HUDEP-2 (cell line): ENCODE results near the gene LANCL2.
A peak's percentile ranks its signal among the peaks of the same experiment; 100 is the strongest.

Source experiments
- DNase-seq, 76 experiments: peaks; one replicate each; lab custom pipeline; 2025; ENCODE audit not compliant: unreplicated experiment in 76 of 76; lab: John Stamatoyannopoulos, UW

LANCL2 gene

DNA sequence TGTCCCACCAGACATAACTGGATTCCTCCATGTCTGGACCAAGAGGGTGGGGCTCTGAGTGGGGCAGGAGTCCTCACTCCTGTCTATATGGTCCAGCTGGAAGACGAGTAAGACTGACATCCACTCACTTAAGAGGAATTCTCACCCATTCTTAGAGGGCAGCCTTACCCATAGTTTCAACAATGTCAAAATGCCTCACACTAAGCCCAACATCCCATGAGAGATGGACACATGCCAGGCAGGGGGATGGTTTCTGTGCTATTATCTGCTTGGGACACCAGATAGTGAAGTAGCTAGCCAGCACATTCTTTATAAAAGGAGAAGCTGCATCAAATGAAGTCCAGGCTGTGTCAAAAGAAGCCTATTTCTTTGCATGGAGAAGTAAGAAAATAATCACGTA, 4.7 kb upstream of the LANCL2 start:
- DNase-seq = peak in 55 of 76 experiments; percentile 6 to 64 (median 30)

DNA sequence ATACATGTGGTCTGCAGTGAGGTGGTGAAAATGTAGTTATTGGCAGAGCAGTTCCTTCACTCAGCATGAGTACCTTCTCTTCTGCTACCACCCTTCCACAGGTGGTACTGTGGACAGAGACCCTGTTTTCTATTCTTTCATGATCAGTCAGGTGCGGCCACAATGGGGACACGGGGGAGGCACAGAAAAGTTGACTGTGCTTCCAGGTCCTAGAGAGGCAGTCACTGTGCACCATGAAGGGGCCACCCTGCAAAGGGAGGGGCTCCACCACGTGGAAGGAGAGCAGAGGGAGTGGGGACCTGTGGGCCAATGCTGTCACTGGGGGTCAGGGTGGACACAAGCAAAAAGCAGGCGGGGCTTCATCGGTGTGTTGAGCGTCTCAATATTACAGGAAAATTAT, 3.6 kb upstream of the LANCL2 start:
- no peak for DNase-seq

DNA sequence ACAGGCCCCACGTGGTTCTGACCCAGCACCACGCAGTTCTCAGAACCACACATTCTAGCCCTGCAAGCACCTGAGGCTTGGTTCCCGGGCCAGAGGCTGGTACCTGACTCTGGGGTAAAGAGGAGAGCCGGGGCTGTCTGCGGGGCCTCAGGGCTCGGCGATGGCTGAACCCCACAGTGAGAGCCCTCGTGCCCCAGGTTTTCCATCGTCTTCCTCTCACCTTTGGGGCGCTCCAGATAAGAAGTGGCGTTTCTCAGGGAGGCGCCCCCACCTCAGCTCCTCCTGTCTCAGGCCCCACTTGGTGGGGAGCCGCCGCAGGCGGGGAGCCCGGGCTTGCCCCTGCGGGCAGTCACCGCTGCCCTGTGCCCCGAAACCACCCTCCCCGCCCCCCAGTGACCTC, 2.2 kb upstream of the LANCL2 start:
- DNase-seq = no peak

DNA sequence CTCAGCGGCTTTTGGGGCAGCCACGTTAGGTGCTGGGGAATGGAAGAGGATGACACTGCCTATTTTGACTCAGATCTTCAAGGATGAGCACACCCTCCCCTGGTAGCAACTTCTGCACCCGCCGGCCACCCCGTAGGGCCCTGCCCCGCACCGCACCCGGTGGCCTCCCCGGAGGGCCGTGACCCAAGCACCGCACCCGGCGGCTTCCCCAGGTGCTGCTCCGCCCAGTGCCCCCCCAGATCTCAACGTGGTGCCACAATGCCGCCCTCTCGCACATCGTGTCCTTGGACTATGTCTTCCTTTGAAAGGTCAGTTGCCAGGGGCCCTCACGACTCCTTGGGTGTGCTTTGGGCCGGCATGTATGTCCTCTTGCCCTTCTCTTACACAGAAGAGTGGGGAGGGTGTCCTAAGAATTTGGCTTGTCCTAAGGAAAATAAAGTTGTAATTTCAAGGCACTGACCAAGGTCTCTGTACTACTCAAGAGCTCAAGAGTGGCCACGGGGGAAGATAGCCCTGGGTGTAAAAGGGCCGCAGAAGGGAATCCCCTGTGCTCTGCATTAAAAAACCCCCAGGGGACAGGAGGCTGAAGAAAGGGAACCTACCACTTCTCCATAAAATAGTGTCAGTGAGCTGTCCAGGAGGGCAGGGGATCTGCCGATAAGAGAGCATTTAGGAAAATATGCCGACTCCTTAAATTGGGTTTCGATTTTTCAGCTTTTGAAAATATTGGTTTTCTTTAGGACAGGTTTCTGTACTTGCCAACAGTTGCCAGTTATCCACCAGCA, 1.6 kb upstream of the LANCL2 start:
- no peak for DNase-seq

DNA sequence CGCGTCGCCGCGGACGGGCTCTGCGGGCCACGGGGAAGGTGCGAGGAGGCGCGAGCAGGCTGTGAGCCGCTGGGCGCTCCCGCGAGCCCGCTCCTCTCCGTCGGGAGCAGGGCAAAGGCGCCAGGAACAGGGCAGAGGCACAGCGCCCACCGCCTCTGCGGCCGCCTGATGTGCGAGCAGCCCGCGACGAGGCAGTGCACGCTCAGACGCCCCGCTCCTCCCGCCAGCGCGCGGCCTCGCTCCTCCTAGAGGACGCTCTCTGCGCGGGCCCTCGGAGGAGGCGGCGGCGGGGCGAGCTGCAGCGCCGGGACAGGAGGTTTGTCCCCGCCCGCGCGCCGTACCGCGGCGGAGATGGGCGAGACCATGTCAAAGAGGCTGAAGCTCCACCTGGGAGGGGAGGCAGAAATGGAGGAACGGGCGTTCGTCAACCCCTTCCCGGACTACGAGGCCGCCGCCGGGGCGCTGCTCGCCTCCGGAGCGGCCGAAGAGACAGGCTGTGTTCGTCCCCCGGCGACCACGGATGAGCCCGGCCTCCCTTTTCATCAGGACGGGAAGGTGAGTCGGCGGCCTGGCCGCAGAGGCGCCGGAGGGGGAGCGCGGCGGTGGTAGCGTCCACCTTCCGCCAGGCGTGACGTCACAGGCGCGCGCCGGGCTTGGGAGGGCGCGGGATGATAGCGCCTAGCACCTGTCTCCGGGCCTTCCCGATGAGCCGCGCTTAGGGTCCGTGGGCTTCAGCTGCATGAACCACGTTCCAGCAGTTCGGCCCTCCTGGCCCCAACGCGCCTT, 731 bp downstream of the LANCL2 start:
- peak; percentile 16 to 93 (median 86) for DNase-seq

DNA sequence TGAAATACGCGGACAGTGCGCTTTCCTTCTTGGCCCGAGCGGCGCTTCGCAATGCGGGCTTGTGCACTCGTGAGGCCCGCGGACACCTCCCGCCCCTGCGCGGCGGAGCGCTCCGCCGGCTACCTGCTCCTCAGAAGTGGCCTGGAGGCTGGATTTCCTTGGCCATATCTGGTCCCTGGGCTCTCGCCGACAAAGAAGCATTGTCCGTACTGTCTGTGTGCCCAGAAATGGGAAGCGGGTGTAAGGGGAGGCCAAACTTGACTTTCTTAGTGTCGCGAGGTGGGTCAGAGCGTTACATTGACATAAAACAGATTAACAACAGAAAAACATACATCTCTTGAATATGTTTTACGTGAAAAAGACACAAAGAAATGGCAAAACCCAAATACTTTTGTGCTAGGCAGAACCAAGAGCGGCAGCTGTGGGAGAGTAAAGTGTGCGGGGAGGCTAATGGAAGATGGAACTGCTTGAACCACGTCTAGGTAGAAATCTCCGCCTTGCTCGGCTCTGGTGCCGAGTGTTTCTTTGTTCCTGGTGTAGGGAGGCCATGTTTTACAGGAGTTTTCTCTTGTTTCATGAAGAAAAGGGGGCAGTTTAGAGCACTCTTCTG, 1.4 kb downstream of the LANCL2 start:
- peak in 28 of 76 experiments; percentile 4 to 87 (median 18) for DNase-seq

DNA sequence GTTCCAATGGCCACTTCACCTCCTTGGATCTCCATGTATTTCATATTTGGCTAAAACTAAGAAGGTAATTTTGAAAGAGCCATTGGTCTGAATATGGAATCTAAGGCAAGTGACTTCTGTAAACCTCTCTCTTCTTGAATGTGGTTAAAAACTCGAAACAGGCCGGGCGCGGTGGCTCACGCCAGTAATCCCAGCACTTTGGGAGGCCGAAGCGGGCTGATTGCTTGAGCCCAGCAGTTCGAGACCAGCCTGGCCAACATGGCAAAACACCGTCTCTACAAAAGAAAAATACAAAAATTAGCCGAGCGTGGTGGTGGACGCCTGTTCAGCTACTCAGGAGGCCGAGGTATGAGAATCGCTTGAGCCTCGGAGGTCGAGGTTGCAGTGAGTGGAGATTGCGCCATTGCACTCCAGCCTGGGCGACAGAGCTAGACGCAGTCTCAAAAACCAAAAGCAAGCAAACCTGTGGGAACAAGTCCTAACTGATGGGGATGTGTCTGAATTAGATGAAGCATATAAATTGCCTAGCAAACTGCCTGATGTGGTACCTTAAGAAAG, 2.2 kb downstream of the LANCL2 start:
- DNase-seq = peak in 1 of 76 experiments; percentile 9

DNA sequence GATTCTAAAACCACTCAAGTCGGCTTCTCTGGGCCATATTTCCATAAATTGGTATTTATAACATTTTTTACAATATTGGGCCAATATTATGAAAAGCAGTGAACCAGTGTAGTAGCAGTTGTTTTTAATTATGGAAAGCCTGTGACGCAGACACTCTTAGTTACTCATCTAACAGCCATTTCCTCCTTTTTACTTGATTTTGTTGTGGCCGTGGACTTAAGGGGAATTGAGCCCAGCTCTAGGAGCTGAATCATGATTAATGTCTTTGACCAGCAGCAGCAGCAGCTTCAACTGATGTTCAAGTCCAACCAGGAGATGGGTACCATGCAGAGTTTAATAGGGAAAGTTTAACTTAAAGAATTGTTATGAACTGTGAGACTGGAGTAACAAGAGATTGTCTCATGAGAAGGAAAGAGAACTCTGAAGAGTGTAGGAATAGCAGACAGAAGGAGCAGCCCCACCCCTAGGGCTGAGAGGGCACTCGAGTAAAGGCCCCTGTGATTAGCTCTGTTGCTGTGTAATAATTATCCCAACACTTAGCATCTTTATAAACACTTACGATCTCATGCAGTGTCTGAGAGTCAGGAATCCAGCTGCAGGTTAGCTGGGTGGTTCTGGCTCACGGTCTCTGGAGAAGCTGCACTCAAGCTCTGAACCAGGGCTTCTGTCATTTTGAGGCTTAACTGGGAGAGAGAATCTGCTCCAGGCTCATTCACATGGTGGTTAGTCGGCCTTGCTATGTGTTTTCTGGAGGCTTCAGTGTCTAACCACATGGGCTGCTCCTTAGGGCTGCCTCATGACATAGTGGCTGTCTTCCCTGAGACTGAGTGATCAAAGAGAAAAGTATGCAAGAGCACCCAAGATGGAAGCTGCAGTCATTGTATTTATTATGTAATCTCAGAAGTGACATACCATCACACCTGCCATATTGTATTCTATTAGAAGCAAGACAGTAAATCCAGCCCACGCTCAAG, 4.6 kb downstream of the LANCL2 start:
- DNase-seq = no peak

DNA sequence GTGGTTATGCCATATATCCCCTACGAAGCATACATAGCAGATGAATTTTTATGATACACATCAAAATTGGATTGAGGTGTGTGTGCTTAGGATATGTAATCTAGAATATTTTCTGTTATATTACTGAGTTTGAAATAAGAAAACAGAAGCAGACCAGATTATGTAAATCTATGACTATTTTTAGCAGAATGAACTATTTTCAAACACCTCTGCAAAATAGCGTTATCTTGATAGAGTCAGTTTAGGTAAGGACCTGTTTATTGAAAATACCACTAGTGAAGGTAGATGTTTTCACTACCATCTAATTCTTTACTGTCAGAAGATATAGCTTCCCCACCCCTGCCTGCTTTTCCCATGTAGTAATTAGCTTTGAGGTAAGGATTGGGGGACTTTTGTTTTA, 9.1 kb downstream of the LANCL2 start:
- DNase-seq = no peak

DNA sequence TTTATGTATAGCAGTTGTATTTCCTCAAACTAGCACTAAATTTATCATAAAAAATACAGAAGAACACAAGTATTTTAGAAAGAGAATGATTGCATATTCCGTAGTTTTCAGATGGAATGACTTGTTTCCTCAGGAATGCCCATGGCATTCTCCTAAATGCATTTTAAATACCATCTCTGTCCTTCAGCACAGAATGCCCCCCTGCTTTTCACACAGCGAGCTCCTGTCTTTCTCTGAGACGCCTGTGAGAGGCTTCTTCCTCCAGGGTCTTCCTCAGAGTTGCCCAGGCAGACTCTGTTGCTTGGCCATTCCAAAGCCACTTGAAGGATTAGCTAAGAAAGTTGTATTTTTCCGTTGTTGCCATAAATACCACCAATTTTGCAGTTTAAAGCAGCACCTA, 10.1 kb downstream of the LANCL2 start:
- DNase-seq = no peak

DNA sequence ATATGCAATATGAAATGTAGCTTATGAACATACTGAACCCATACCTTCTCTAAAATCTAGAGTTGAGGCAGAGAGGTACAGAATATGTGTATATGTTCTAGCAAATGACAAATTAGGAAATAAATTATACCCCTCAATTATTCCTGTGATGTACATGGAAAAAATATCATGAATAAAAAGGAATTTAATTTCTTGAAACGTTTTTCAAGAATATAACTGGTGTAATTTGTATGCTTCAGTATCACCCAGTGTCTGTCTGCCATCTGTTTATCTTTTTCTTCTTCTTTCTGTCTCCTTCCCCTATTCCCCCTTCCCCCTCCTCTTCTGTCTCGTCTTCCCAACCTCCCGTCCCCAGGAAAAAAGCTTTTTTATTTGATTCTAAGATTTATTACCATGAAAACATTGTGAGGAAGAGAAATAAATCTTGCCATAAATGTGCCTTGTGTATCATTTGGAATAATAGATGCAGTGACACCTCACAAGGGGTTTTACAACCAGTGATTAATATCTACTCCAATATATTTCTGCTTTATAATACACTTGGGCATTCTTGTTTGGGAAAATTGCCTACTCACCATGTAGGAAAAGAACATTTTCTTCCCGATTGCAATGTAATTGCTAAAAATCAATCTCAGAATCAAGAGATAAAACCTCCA, 12.2 kb downstream of the LANCL2 start:
- DNase-seq = no peak

DNA sequence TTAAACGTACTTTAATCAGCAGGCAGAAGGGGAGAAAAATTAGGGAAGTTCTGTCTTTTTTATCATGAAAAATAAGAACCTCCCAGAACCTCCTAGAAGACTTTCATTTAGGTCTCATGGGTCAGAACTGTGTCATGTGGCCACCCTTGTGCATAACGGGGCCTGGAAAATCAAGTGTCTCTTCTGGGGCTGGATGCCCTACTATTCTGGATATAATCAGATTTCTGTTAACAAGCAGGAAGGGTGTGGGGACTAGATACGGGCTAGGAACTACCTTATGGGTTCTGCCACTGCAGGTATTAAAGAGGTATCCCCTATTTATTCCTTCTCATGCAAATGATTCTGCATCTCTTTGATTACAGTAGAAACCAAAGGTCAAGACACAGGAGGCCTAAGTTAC, 14.1 kb downstream of the LANCL2 start:
- peak in 11 of 76 experiments; percentile 5 to 43 (median 24) for DNase-seq

DNA sequence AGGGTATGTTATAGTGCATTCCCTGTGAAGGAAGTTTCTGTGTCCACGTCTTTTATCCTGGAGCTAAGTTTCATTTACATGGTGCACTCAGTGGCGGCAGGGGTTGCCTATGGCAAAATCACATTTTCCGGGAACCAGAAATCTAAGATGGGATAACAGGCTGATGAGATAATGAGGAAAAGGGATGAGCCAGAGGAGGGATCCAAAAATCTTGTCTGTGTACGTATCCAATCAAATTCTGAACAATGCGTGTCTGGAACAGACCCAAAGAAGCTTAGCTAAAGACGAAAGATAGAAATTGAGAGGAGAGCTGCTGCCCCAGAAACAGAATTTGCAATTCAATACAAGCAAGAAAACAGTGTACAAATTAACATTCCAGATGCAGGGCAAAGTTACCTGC, 16.1 kb downstream of the LANCL2 start:
- DNase-seq = no peak

DNA sequence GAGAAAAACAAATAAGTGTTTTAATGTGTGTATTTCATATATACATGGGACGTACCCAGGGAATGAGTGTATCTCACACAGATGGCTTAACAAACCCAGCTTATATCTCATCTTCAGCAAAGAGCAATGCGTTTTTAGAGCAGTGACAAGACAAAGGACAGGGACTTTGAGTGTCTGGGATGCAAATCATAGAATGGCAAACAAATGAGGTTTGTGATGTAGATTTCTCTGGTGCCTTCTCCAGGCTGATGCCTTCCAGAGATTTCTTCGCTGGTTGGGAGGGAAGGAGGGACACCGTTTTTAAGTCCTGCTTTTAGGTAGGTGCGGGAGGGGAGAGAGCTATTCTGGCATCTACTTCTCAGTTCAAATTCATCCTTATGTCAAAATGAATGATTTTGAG, 16.6 kb downstream of the LANCL2 start:
- DNase-seq = no peak

DNA sequence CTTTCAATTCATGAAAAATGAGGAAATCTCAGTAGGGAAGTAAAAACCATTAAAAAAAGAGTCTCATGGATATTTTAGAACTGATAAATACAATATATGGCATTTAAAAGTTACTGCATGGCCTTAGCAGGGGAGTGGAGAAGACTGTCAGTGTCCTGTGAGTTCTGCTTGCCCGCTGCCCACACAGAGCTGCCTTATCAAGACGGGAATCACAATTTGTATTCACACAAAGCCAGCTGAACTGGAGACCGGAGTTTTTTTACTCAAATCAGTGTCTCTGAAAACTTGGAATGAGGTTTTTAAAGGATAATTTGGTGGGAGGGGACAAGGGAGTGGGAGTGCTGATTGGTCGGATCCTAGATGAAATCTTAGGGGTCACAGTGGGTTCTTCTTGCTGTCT, 17.1 kb downstream of the LANCL2 start:
- DNase-seq = no peak

DNA sequence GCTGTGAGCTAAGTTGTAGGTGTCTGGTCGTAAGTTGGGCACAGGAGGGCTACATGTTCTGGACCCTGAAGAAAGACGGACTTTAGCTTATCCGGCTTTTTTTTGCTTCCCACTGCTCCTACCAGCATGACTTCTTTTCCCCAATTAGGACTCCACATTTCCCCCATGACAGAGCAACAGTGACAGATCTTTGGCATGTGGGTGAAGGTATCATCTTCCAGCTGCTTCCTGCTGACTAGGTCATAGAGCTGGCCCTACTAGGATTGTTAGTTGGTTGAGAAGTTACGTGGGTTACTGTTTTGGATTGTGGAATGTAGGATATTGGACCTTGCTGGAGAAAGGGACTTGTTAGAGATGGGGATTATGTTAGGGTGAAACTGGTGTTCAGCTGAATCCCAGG, 21.4 kb downstream of the LANCL2 start:
- DNase-seq = no peak

DNA sequence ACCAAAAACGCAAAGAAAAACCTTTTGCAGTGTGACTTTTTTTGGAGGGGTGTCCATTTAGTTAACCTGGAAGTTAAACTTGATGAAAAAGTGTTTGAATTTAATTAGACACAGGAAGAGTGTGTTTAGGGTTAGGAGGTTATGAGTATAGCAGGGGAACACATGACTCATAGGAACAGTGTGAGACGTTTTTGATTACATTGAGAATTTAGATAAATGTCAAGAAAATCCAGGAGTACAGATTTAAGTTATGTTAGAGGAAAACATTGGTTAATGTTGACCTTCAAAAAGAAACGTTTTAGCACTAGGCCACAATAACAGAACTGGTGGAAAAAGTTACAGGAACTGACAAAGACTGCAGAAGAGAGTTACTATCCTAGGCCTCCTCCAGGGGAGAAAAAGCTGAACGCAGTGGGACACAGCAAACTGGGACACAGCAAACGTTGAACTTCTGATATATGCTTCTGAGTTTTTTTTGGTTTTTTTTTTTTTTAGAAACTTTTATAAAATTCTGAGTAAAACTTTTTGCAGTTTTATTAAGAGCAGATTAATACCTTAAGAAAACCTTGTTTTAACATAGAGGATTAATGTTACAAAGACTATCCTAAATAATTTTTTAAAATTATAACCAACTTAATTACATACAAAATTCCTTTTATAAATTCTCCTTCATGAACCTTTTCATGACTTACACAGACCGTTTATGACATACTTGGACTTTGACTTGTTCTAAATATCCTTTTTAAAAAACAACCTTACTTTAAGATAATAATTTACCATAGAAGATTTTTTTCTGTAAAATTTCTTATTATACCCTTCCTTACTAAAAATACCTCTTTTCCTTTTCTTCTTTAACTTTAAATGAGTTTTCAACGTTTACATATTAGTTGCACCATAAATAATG, 22.2 kb downstream of the LANCL2 start:
- DNase-seq = peak in 2 of 76 experiments; percentile 5 to 13

DNA sequence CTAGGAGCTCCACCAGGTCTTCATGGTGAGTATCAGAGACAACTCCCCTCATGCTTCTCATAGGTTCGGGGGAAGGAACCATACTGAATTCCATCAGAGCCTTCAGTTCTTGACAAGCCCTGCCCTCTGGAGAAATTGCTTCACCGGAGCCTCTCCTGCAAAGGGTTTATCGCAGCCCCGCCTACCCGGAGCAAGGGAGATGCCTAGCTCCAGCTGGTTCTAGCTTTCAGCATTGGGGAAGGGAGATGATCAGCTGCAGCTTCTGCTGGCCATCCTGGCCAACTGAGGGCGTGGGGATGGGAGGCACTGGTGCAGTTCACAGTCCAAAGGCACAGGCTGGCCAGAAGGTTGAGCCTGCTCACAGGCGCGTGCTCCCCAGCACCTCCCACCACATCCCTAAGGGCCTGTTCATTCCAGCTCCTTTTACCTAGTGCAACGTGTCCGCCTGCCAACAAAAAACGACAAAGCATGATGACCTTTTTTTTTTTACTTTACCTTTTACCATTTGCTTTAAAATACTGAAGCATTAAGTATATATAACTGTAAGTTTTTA, 31.2 kb downstream of the LANCL2 start:
- no peak for DNase-seq
